ENCODE measurements around the gene AIRE.

DNA sequence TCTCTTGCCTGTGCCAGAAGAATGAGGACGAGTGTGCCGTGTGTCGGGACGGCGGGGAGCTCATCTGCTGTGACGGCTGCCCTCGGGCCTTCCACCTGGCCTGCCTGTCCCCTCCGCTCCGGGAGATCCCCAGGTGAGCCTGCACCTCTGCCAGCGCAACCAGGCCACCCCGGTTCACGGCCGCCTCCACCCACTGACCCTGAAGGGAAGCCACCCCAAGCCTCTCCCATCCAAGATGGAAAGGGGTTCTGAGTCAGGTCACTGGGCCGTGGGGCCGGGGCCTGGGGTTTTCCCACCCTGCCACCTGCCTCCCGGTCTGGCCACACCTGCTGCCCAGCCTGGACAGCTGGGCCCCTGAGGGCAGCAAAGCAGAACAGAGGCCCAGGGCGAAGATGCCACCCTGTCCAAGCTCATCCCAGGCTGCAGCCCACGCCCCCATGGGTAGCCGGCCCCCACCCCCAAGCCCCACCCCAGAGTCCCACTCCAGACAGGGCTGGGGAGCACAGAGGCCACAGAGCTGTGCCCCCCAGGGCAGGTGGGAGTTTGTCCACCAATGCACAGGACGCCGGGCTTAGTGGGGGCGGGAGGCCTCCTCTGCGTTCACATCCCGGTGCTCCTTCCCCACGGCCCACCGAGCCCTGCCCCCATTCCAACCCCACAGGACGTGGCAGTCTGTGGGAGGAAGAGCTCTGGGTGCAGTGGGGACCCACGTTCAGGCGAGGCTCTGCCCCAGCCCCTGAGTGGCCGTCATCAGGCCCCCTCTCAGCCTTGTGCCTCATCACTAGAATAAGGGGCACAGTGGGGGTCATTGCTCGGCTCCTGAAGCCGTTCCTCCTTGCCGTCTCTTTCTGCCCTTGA lies 5.6 kb downstream of the AIRE start:
- TF ChIP-seq POLR2A (IDR thresholded peaks at IDR 0.05; ENCODE audit: low read depth, low read length): no peak
- no peak for TF ChIP-seq TAF1 (IDR thresholded peaks at IDR 0.05; ENCODE audit: borderline replicate concordance, low read depth, low read length)
- no peak for TF ChIP-seq POLR2AphosphoS5 (IDR thresholded peaks at IDR 0.05; ENCODE audit: low read depth, low read length)
